H9 (cell line): ENCODE measurements around the gene OGFR. TPM values are rescaled to one million over a fixed set of nuclear protein-coding genes. Genes with fewer than 3 reads are reported as not detected.

Source experiments
- DNase-seq: peaks from one replicate; pipeline ENCODE4 v3.0.0-alpha.2; 2017
- H2AFZ ChIP-seq: one replicate; pipeline ENCODE4 v1.6.1; 2013; ENCODE audit warnings: mild to moderate bottlenecking, low read length, control low read depth, moderate library complexity
- H2AK5ac ChIP-seq: 2 replicates; pipeline ENCODE4 v1.6.1; 2013; ENCODE audit warnings: low read length, control low read depth, mixed read lengths; ENCODE audit not compliant: insufficient read length
- H2BK120ac ChIP-seq: one replicate; pipeline ENCODE4 v1.6.1; 2013; ENCODE audit warnings: low read depth, mild to moderate bottlenecking, low read length, control low read depth, inconsistent platforms; ENCODE audit not compliant: poor library complexity, severe bottlenecking
- H2BK12ac ChIP-seq: 2 replicates; pipeline ENCODE4 v1.6.1; 2013; ENCODE audit warnings: low read length, control low read depth, mixed read lengths, low read depth; ENCODE audit not compliant: insufficient read length
- H2BK15ac ChIP-seq: 2 replicates; pipeline ENCODE4 v1.6.1; 2013; ENCODE audit warnings: low read depth, low read length, control low read depth
- H2BK20ac ChIP-seq: one replicate; pipeline ENCODE4 v1.6.1; 2013; ENCODE audit warnings: low read depth, mild to moderate bottlenecking, low read length, control low read depth, inconsistent platforms; ENCODE audit not compliant: poor library complexity, severe bottlenecking
- H2BK5ac ChIP-seq: 2 replicates; pipeline ENCODE4 v1.6.1; 2013; ENCODE audit warnings: low read length, control low read depth, mixed read lengths; ENCODE audit not compliant: insufficient read length
- H3K14ac ChIP-seq: 2 replicates; pipeline ENCODE4 v1.6.1; 2013; ENCODE audit warnings: low read length, control low read depth; ENCODE audit not compliant: insufficient read depth
- H3K18ac ChIP-seq: 2 replicates; pipeline ENCODE4 v1.6.1; 2013; ENCODE audit warnings: low read depth, mild to moderate bottlenecking, mixed read lengths, low read length, control low read depth; ENCODE audit not compliant: insufficient read length
- H3K23ac ChIP-seq: 2 replicates; pipeline ENCODE4 v1.6.1; 2013; ENCODE audit warnings: low read length, control low read depth, mixed read lengths, low read depth; ENCODE audit not compliant: insufficient read length
- H3K23me2 ChIP-seq: 2 replicates; pipeline ENCODE4 v1.6.1; 2013; ENCODE audit warnings: low read depth, mild to moderate bottlenecking, mixed read lengths, low read length, control low read depth; ENCODE audit not compliant: insufficient read length, poor library complexity, severe bottlenecking
- H3K27ac ChIP-seq: 2 replicates; pipeline ENCODE4 v1.5.1; 2013; ENCODE audit warnings: low read length, control low read depth, mixed read lengths, low read depth; ENCODE audit not compliant: insufficient read length
- H3K27me3 ChIP-seq: 2 replicates; pipeline ENCODE4 v1.6.1; 2013; ENCODE audit warnings: low read length, control low read depth, inconsistent platforms; ENCODE audit not compliant: insufficient read depth
- H3K4ac ChIP-seq: 2 replicates; pipeline ENCODE4 v1.6.1; 2013; ENCODE audit warnings: low read depth, mild to moderate bottlenecking, control low read depth, inconsistent platforms, low read length, moderate library complexity
- H3K4me1 ChIP-seq: 2 replicates; pipeline ENCODE4 v1.6.1; 2013; ENCODE audit warnings: low read length, control low read depth, inconsistent platforms; ENCODE audit not compliant: insufficient read depth
- H3K4me2 ChIP-seq: 2 replicates; pipeline ENCODE4 v1.6.1; 2013; ENCODE audit warnings: low read length, control low read depth, mixed read lengths; ENCODE audit not compliant: insufficient read length, insufficient read depth
- H3K56ac ChIP-seq: 2 replicates; pipeline ENCODE4 v1.6.1; 2013; ENCODE audit warnings: low read depth, mild to moderate bottlenecking, mixed read lengths, low read length, control low read depth; ENCODE audit not compliant: insufficient read length
- H3K79me1 ChIP-seq: 2 replicates; pipeline ENCODE4 v1.6.1; 2013; ENCODE audit warnings: low read depth, mild to moderate bottlenecking, moderate library complexity, low read length, control low read depth, inconsistent platforms; ENCODE audit not compliant: insufficient read depth, poor library complexity, severe bottlenecking
- H3K79me2 ChIP-seq: 2 replicates; pipeline ENCODE4 v1.6.1; 2013; ENCODE audit warnings: low read length, control low read depth, inconsistent platforms; ENCODE audit not compliant: insufficient read depth
- H3K9ac ChIP-seq: 2 replicates; pipeline ENCODE4 v1.6.1; 2013; ENCODE audit warnings: low read length, control low read depth, mixed read lengths; ENCODE audit not compliant: insufficient read length; ENCODE audit errors: extremely low read depth
- H3K9me3 ChIP-seq: one replicate; pipeline ENCODE4 v1.6.1; 2013; ENCODE audit warnings: low read depth, low read length, inconsistent platforms; ENCODE audit not compliant: control insufficient read depth
- H3T11ph ChIP-seq: one replicate; pipeline ENCODE4 v1.6.1; 2013; ENCODE audit warnings: mild to moderate bottlenecking, low read length, control low read depth, inconsistent platforms
- H4K20me1 ChIP-seq: one replicate; pipeline ENCODE4 v1.6.1; 2013; ENCODE audit not compliant: control insufficient read depth, insufficient read length, insufficient read depth
- H4K5ac ChIP-seq: 2 replicates; pipeline ENCODE4 v1.6.1; 2013; ENCODE audit warnings: low read depth, mild to moderate bottlenecking, mixed read lengths, low read length, control low read depth; ENCODE audit not compliant: insufficient read length
- H4K8ac ChIP-seq: replicated peaks from 2 replicates; pipeline ENCODE4 v1.6.1; 2013; ENCODE audit warnings: low read length, control low read depth, mixed read lengths, low read depth; ENCODE audit not compliant: insufficient read length
- H4K91ac ChIP-seq: 2 replicates; pipeline ENCODE4 v1.6.1; 2013; ENCODE audit warnings: low read depth, mild to moderate bottlenecking, moderate library complexity, mixed read lengths, low read length, control low read depth; ENCODE audit not compliant: insufficient read length
- H3K27ac Mint-ChIP-seq, 3 experiments: 2 replicates in 2 of 3; 3 replicates in 1 of 3; pipeline ENCODE4 v1.8.0; 2020 to 2021; ENCODE audit warnings: mixed read lengths in 3 of 3, mild to moderate bottlenecking in 1 of 3, moderate library complexity in 1 of 3
- H3K27me3 Mint-ChIP-seq: 2 replicates; pipeline ENCODE4 v1.8.0; 2021; ENCODE audit warnings: low read depth, mild to moderate bottlenecking, moderate library complexity, mixed read lengths
- H3K36me3 Mint-ChIP-seq, 3 experiments: 2 replicates in 2 of 3; 3 replicates in 1 of 3; pipeline ENCODE4 v1.8.0; 2020 to 2021; ENCODE audit warnings: low read depth in 3 of 3, mixed read lengths in 3 of 3; ENCODE audit not compliant: insufficient read depth in 1 of 3
- H3K4me1 Mint-ChIP-seq, 2 experiments: 2 replicates each; pipeline ENCODE4 v1.8.0; 2020; ENCODE audit warnings: mixed read lengths in 2 of 2
- H3K4me3 Mint-ChIP-seq, 2 experiments: 2 replicates in 1 of 2; 3 replicates in 1 of 2; pipeline ENCODE4 v1.8.0; 2020 to 2021; ENCODE audit warnings: mild to moderate bottlenecking in 2 of 2, mixed read lengths in 2 of 2, moderate library complexity in 1 of 2
- H3K9me3 Mint-ChIP-seq, 2 experiments: 2 replicates in 1 of 2; 3 replicates in 1 of 2; pipeline ENCODE4 v1.8.0; 2020; ENCODE audit warnings: mild to moderate bottlenecking in 2 of 2, mixed read lengths in 2 of 2, moderate library complexity in 1 of 2
- WGBS: extraction: QIAGEN DNeasy Blood & Tissue Kit; methylation state at CpG from one replicate; pipeline ENCODE4 v1.1.7; 2013; ENCODE audit warnings: missing lambda C conversion rate, low lambda C conversion rate, mixed read lengths; ENCODE audit not compliant: insufficient read length; ENCODE audit errors: extremely low coverage; 5-methylcytosine and 5-hydroxymethylcytosine counted together
- total RNA-seq: library from RNA; stranded (reverse); gene quantifications from 2 replicates; pipeline ENCODE4 v1.2.1, GENCODE V29; 2021
- TF ChIP-seq, protein P1 (sequence below): fragments of 200-600 bp; sonication (generic); conservative IDR thresholded peaks from 3 replicates; pipeline ENCODE4 v1.8.0; 2021; ENCODE audit warnings: antibody characterized with exemption, mild to moderate bottlenecking

Gene OGFR
- total RNA-seq, 1 experiment from 2014 or later: 33.1 TPM

DNA sequence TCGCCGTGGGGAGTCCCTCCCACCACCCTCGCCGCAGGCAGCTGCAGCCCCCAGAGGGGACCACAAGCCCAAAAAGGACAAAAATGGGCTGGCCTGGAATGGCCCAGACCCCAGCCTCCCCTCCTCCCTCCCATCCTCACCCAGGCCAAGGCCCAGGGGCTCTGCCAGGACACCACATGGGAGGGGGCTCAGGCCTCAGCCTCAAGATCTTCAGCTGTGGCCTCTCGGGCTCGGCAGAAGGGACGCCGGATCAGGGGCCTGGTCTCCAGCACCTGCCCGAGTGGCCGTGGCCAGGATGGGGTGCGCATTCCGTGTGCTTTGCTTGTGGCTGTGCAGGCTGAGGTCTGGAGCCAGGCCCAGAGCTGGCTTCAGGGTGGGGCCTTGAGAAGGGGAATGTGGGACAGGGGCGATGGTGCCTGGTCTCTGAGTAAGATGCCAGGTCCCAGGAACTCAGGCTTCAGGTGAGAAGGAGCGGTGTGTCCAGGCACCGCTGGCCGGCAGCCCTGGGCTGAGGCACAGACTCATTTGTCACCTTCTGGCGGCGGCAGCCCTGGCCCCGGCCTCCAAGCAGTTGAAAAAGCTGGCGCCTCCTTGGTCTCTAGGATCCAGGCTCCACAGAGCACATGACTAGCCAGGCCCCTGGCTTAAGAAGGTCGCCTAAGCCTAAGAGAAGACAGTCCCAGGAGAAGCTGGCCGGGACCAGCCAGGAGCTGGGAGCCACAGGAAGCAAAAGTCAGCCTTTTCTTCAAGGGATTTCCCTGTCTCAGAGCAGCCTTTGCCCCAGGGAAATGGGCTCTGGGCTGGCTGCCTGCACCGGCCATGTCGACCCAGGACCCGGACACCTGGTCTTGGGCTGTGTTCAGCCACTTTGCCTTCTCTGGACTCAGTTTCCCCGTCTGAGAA is 43.5 kb upstream of the OGFR start:
- Histone ChIP-seq H2BK15ac (no peak overlapping the region), H2BK120ac (no peak overlapping the region), H3K4me1 (no peaks in the 10 kb centered on the region), H2BK12ac (no peak overlapping the region), H3K4ac (no peak overlapping the region), H2BK5ac (no peak overlapping the region), H2AK5ac (no peak overlapping the region), H4K8ac (no peak overlapping the region), H3K79me2 (no peaks in the 10 kb centered on the region), H4K91ac (no peak overlapping the region), H4K20me1 (no peaks in the 10 kb centered on the region), H3K18ac (no peak overlapping the region), H3K56ac (no peak overlapping the region), H3K9ac (no peak overlapping the region), H3K14ac (no peak overlapping the region; the same call in 1 of the 2 replicates), H3K9me3 (no peaks in the 10 kb centered on the region), H3K4me2 (no peak overlapping the region), H4K5ac (no peak overlapping the region), H3K79me1 (no peaks in the 10 kb centered on the region), H2BK20ac (no peak overlapping the region), H3K27ac (no peak overlapping the region), H2AFZ (no peak overlapping the region), H3T11ph (no peak overlapping the region), H3K23ac (no peak overlapping the region), H3K23me2 (no peaks in the 10 kb centered on the region), H3K27me3 (no peaks in the 10 kb centered on the region)
- Mint-ChIP-seq H3K4me1 (peaks cover 0 to 3% of the 10 kb centered on the region in 2 experiments; a peak in 1 of 4 replicates), H3K36me3 (no peaks in the 10 kb centered on the region), H3K27me3 (peaks cover 19% of the 10 kb centered on the region), H3K27ac (peak overlapping the region in 1 of 3 experiments; percentile 82; a peak in 1 of 7 replicates), H3K9me3 (no peaks in the 10 kb centered on the region; a peak in 1 of 5 replicates), H3K4me3 (no peak overlapping the region)
- DNase-seq: no peak
- TF ChIP-seq, protein P1, sequence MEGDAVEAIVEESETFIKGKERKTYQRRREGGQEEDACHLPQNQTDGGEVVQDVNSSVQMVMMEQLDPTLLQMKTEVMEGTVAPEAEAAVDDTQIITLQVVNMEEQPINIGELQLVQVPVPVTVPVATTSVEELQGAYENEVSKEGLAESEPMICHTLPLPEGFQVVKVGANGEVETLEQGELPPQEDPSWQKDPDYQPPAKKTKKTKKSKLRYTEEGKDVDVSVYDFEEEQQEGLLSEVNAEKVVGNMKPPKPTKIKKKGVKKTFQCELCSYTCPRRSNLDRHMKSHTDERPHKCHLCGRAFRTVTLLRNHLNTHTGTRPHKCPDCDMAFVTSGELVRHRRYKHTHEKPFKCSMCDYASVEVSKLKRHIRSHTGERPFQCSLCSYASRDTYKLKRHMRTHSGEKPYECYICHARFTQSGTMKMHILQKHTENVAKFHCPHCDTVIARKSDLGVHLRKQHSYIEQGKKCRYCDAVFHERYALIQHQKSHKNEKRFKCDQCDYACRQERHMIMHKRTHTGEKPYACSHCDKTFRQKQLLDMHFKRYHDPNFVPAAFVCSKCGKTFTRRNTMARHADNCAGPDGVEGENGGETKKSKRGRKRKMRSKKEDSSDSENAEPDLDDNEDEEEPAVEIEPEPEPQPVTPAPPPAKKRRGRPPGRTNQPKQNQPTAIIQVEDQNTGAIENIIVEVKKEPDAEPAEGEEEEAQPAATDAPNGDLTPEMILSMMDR: no peak
- WGBS: no CpG with 5 or more reads among the region's 26 CpGs
